ENCODE measurements around the gene AGER.

DNA sequence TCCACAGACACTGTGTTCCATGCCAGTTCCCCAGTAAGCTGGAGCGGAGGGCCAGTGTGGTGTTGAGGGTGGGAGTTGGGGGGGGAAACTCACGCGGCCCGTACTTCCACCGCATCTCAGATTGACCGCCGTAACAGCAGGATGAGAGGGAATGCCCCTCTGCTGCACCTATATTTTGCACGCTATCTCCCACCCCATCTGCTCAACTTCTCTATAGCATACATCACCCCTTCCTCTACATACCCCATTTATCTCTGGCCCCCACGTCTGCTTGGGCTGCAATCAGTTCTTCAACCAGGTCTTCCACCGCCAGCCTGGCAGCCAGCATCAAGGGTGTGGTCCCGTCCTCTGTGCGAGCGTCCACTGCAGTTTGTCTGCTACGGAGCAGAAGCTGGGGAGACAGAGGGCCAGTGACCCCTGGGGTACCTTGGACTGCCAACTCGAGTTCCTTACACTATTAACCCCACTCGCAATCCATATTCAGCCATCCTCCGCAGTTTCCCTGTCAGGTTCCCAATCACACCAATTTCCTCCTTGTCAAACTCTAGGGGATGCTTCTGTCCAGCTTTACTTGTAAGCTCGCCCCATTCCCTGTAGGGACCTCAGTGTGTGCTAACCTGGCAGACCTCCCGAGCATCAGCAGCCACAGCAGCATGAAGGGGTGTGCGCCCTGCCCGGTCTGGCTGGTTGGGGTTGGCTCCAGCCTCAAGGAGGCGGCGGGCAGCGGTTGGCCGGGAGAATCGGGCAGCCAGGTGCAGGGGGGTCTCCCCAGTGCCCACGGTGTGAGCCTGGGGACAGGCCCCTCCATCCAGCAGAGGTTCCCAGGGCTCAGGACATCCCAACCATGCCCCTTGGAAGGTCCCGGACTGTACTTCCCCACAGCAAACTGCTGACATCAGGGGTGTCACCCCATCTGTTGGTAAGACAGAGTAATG, 12.9 kb upstream of the AGER start:
- TF ChIP-seq CTCF (IDR thresholded peaks at IDR 0.05) (no peak), POLR2AphosphoS5 (IDR thresholded peaks at IDR 0.05) (no peak), EP300 (IDR thresholded peaks at IDR 0.05) (no peak), POLR2A (IDR thresholded peaks at IDR 0.05) (no peak)

All from upper lobe of left lung (tissue), 4 donors.